Measurements from ENCODE around the gene RABAC1.

DNA sequence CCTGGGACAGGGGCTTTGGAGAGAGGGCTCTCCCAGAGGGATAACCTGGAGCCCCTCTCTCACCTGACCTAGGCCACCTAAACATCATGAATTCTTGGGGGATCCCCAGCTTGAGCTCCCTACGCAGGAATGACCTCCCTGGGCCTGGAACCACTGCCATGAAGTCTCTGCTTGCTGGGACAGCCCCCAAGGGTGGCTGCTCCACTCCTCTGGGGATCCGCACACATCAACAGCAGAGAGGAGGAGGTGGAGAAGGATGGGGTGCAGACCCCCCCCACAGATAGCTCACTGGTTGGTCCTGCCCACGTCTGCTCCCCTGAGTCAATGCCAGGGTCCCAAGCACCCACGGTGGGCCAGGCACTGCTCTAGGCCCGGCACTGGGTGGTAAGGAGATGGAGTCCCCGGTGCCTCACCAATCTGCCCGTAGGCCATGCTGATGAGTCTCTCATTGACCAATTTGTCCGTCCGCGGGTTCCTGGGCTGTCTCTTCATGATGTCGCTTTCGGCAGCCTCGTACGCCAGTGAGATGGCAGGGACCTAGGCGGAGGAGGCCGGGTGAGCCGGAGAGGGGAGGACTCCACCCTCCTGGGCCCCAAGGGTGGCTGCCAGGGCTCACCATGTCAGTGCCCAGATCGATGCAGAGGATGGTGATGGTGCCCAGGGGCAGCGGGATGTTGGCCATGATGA lies 10.8 kb upstream of the RABAC1 start:
- TF ChIP-seq SNAI2 (CRISPR knock-in tag; IDR thresholded peaks at IDR 0.05): no peak
- TF ChIP-seq, protein P1, sequence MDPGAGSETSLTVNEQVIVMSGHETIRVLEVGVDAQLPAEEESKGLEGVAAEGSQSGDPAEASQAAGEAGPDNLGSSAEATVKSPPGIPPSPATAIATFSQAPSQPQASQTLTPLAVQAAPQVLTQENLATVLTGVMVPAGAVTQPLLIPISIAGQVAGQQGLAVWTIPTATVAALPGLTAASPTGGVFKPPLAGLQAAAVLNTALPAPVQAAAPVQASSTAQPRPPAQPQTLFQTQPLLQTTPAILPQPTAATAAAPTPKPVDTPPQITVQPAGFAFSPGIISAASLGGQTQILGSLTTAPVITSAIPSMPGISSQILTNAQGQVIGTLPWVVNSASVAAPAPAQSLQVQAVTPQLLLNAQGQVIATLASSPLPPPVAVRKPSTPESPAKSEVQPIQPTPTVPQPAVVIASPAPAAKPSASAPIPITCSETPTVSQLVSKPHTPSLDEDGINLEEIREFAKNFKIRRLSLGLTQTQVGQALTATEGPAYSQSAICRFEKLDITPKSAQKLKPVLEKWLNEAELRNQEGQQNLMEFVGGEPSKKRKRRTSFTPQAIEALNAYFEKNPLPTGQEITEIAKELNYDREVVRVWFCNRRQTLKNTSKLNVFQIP (CRISPR knock-in tag; IDR thresholded peaks at IDR 0.05; ENCODE audit: borderline replicate concordance, low read depth): no peak
- no peak for TF ChIP-seq OSR1 (CRISPR knock-in tag; IDR thresholded peaks at IDR 0.05)
- TF ChIP-seq, protein P2, sequence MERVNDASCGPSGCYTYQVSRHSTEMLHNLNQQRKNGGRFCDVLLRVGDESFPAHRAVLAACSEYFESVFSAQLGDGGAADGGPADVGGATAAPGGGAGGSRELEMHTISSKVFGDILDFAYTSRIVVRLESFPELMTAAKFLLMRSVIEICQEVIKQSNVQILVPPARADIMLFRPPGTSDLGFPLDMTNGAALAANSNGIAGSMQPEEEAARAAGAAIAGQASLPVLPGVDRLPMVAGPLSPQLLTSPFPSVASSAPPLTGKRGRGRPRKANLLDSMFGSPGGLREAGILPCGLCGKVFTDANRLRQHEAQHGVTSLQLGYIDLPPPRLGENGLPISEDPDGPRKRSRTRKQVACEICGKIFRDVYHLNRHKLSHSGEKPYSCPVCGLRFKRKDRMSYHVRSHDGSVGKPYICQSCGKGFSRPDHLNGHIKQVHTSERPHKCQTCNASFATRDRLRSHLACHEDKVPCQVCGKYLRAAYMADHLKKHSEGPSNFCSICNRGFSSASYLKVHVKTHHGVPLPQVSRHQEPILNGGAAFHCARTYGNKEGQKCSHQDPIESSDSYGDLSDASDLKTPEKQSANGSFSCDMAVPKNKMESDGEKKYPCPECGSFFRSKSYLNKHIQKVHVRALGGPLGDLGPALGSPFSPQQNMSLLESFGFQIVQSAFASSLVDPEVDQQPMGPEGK (CRISPR knock-in tag; IDR thresholded peaks at IDR 0.05; ENCODE audit: borderline replicate concordance): no peak
- no peak for TF ChIP-seq RARB (CRISPR knock-in tag; IDR thresholded peaks at IDR 0.05)
- no peak for TF ChIP-seq PPARA (CRISPR knock-in tag; IDR thresholded peaks at IDR 0.05; ENCODE audit: borderline replicate concordance)
- no peak for TF ChIP-seq ESRRG (CRISPR knock-in tag; IDR thresholded peaks at IDR 0.05)

Measured in SK-N-SH treated with all-trans-retinoic acid at 6 μM for 48 hours (cell line).